DOHH2 (cell line): ENCODE measurements around the gene TGFBR3.

Experiments used
- H3F3A ChIP-seq: fragments of 200-600 bp; sonication (generic), shearing (Covaris generic); 2 replicates; pipeline ENCODE4 v1.6.0; 2016; ENCODE audit warnings: antibody characterized with exemption, mild to moderate bottlenecking; ENCODE audit not compliant: control insufficient read depth, insufficient read depth
- H3K27ac ChIP-seq: fragments of 200-600 bp; sonication (generic); 2 replicates; pipeline ENCODE4 v1.5.1; 2014; ENCODE audit warnings: low read depth, mild to moderate bottlenecking, low read length, moderate library complexity
- H3K27me3 ChIP-seq: fragments of 200-600 bp; sonication (generic); 2 replicates; pipeline ENCODE4 v1.6.1; 2014; ENCODE audit warnings: mild to moderate bottlenecking, low read length, mixed read lengths; ENCODE audit not compliant: control insufficient read depth
- H3K36me3 ChIP-seq: fragments of 200-600 bp; sonication (generic); 2 replicates; pipeline ENCODE4 v1.6.1; 2014; ENCODE audit warnings: mild to moderate bottlenecking, low read length, moderate library complexity, mixed read lengths; ENCODE audit not compliant: control insufficient read depth
- H3K4me1 ChIP-seq: fragments of 200-600 bp; sonication (generic); 2 replicates; pipeline ENCODE4 v1.6.1; 2014; ENCODE audit warnings: mild to moderate bottlenecking, low read length, mixed read lengths; ENCODE audit not compliant: control insufficient read depth
- H3K4me2 ChIP-seq: fragments of 200-600 bp; sonication (generic); 2 replicates; pipeline ENCODE4 v1.6.0; 2014; ENCODE audit warnings: mild to moderate bottlenecking, low read length, moderate library complexity
- H3K4me3 ChIP-seq: fragments of 200-600 bp; sonication (generic); 2 replicates; pipeline ENCODE4 v1.5.1; 2014; ENCODE audit warnings: mild to moderate bottlenecking, low read length, mixed read lengths
- H3K79me2 ChIP-seq: fragments of 200-600 bp; sonication (generic); 2 replicates; pipeline ENCODE4 v1.6.1; 2014; ENCODE audit warnings: mild to moderate bottlenecking, low read length, mixed read lengths; ENCODE audit not compliant: control insufficient read depth
- H3K9me2 ChIP-seq: fragments of 200-600 bp; sonication (generic); replicated peaks from 2 replicates; pipeline ENCODE4 v1.6.1; 2014; ENCODE audit warnings: mild to moderate bottlenecking, low read length, mixed read lengths; ENCODE audit not compliant: control insufficient read depth
- H3K9me3 ChIP-seq: fragments of 200-600 bp; sonication (generic); 2 replicates; pipeline ENCODE4 v1.6.1; 2014; ENCODE audit warnings: antibody characterized with exemption, low read length, mixed read lengths; ENCODE audit not compliant: control insufficient read depth, insufficient read depth
- H4K20me1 ChIP-seq: fragments of 200-600 bp; sonication (generic); 2 replicates; pipeline ENCODE4 v1.6.0; 2014; ENCODE audit warnings: low read depth, mild to moderate bottlenecking, antibody characterized with exemption, low read length, moderate library complexity; ENCODE audit not compliant: control insufficient read depth, insufficient read depth
- CTCF ChIP-seq: fragments of 200-600 bp; sonication (generic); IDR thresholded peaks from one replicate; pipeline ENCODE4 v1.5.1; 2014; ENCODE audit warnings: antibody characterized with exemption, mild to moderate bottlenecking, low read depth, low read length; ENCODE audit not compliant: poor library complexity, severe bottlenecking
- EZH2phosphoT487 ChIP-seq: fragments of 200-600 bp; sonication (generic); IDR thresholded peaks from 2 replicates; pipeline ENCODE4 v1.6.1; 2017; ENCODE audit warnings: borderline replicate concordance, mild to moderate bottlenecking, antibody characterized with exemption, low read length, moderate library complexity, mixed read lengths

The TGFBR3 gene

DNA sequence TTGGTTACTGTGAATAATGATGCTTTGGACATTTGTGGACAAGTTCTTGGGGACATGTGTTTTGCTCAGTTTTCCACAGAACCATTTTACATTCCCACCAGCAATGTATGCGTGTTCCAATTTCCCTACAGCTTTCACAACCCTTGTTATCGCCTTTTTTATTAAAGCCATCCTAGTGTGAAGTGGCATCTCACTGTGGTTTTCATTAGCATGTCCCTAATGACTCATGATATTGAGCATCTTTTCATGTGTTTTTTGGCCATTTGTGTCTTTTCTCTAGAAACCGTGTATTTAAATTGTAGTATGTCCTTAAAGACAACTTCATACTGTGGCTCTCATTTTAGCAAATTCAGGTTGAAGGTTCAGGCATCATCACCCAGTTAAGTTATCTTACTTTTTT lies 132.1 kb downstream of the TGFBR3 start:
- Histone ChIP-seq H3F3A (no peaks in the 10 kb centered on the region), H3K27me3 (no peaks in the 10 kb centered on the region), H3K9me3 (no peaks in the 10 kb centered on the region), H4K20me1 (no peaks in the 10 kb centered on the region), H3K4me3 (no peak overlapping the region), H3K36me3 (no peaks in the 10 kb centered on the region), H3K79me2 (no peaks in the 10 kb centered on the region), H3K4me1 (no peaks in the 10 kb centered on the region), H3K27ac (no peak overlapping the region), H3K9me2 (no peaks in the 10 kb centered on the region), H3K4me2 (no peak overlapping the region)
- no peak for TF ChIP-seq CTCF
- TF ChIP-seq EZH2phosphoT487: no peak

GRCh38 chr1:91752324-91752723 lies 133.6 kb downstream of the TGFBR3 start:
- Histone ChIP-seq H3K4me1 (no peaks in the 10 kb centered on the region), H3F3A (no peaks in the 10 kb centered on the region), H3K4me2 (no peak overlapping the region), H4K20me1 (no peaks in the 10 kb centered on the region), H3K79me2 (no peaks in the 10 kb centered on the region), H3K27ac (no peak overlapping the region), H3K4me3 (no peak overlapping the region), H3K9me3 (no peaks in the 10 kb centered on the region), H3K9me2 (no peaks in the 10 kb centered on the region), H3K27me3 (no peaks in the 10 kb centered on the region), H3K36me3 (no peaks in the 10 kb centered on the region)
- TF ChIP-seq EZH2phosphoT487: no peak
- TF ChIP-seq CTCF: no peak

- no peaks in the 10 kb centered on the region for H3K9me2 ChIP-seq
- H3K4me1 ChIP-seq: no peaks in the 10 kb centered on the region
- no peak for TF ChIP-seq EZH2phosphoT487
- TF ChIP-seq CTCF: no peak
- H3K4me2 ChIP-seq: no peak overlapping the region
- H4K20me1 ChIP-seq: no peaks in the 10 kb centered on the region
- H3F3A ChIP-seq: no peaks in the 10 kb centered on the region
- no peak overlapping the region for H3K27ac ChIP-seq
- no peaks in the 10 kb centered on the region for H3K36me3 ChIP-seq
- H3K9me3 ChIP-seq: no peaks in the 10 kb centered on the region
- H3K79me2 ChIP-seq: no peaks in the 10 kb centered on the region
- no peak overlapping the region for H3K4me3 ChIP-seq
- no peaks in the 10 kb centered on the region for H3K27me3 ChIP-seq
Observed at GRCh38 chr1:91751275-91751674, 134.7 kb downstream of the TGFBR3 start.
